ENCODE results near the gene AMOTL2.

- peak; percentile 92 for TF ChIP-seq ZBTB7A (IDR thresholded peaks at IDR 0.05; ENCODE audit: low read depth)
- peak; percentile 97 for TF ChIP-seq EP300 (IDR thresholded peaks at IDR 0.05; ENCODE audit: borderline replicate concordance)
- TF ChIP-seq YY1 (IDR thresholded peaks at IDR 0.05; ENCODE audit: low read depth), result peak; percentile 9; the same call in 1 of the 2 replicates
- no peak for TF ChIP-seq CEBPB (IDR thresholded peaks at IDR 0.05)
- no peak for TF ChIP-seq TAF1 (IDR thresholded peaks at IDR 0.05; ENCODE audit: low read depth)
- peak; percentile 99 for TF ChIP-seq TEAD4 (IDR thresholded peaks at IDR 0.05)
These were observed 16.1 kb downstream of the AMOTL2 start for GRCh38 chr3:134357914-134358811.
